IMR-90 (cell line): ENCODE data around the gene L3MBTL2. TPM values are rescaled to one million over a fixed set of nuclear protein-coding genes. Genes with fewer than 3 reads are reported as not detected.

ENCODE experiments used
- ATAC-seq: fragments of 200-7000 bp; cut with Tn5 transposase; 2 replicates; pipeline ENCODE4 v1.9.1; 2020; ENCODE audit warnings: low read depth, mild to moderate bottlenecking, moderate library complexity
- BruUV-seq: library from RNA; stranded (reverse); fragments of 400-500 nt; replicated peaks from 2 replicates; lab custom pipeline; 2021; lab: Mats Ljungman, UMichigan
- CTCF ChIA-PET: fragments of 300-600 bp; formaldehyde crosslinking; extraction: SDS; loops from one replicate; lab custom pipeline; 2021; ENCODE audit warnings: antibody characterized with exemption; lab: Yijun Ruan, JAX
- POLR2A ChIA-PET: fragments of 300-600 bp; sonication (Branson Sonifier 250); formaldehyde crosslinking; loops from one replicate; lab custom pipeline; 2022; ENCODE audit warnings: antibody characterized with exemption; ENCODE audit not compliant: unreplicated experiment; lab: Charles Lee
- DNase-seq: peaks from one replicate; pipeline ENCODE4 v3.0.0; 2013
- H2AFZ ChIP-seq: replicated peaks from 2 replicates; pipeline ENCODE3; 2013; ENCODE audit warnings: low read length, mild to moderate bottlenecking; ENCODE audit not compliant: poor library complexity
- H2AK5ac ChIP-seq: 2 replicates; pipeline ENCODE4 v1.6.1; 2013; ENCODE audit warnings: low read depth, low read length, inconsistent platforms
- H2AK9ac ChIP-seq: replicated peaks from 2 replicates; pipeline ENCODE3; 2013; ENCODE audit warnings: mild to moderate bottlenecking, low read depth, low read length, moderate library complexity; ENCODE audit not compliant: poor library complexity
- H2BK120ac ChIP-seq: 2 replicates; pipeline ENCODE4 v1.6.1; 2013; ENCODE audit warnings: low read depth, low read length, inconsistent platforms
- H2BK15ac ChIP-seq: 3 replicates; pipeline ENCODE4 v1.6.1; 2013; ENCODE audit warnings: low read depth, low read length, inconsistent platforms
- H2BK20ac ChIP-seq: 2 replicates; pipeline ENCODE4 v1.6.1; 2013; ENCODE audit warnings: low read depth, mild to moderate bottlenecking, inconsistent platforms, low read length, moderate library complexity
- H2BK5ac ChIP-seq: 2 replicates; pipeline ENCODE4 v1.6.1; 2013; ENCODE audit warnings: mild to moderate bottlenecking, low read depth, low read length, inconsistent platforms; ENCODE audit not compliant: poor library complexity, severe bottlenecking
- H3K14ac ChIP-seq: replicated peaks from 2 replicates; pipeline ENCODE4 v1.6.1; 2013; ENCODE audit warnings: low read depth, low read length, inconsistent platforms
- H3K18ac ChIP-seq: 2 replicates; pipeline ENCODE4 v1.6.1; 2013; ENCODE audit warnings: low read depth, low read length, control low read depth
- H3K23ac ChIP-seq: 2 replicates; pipeline ENCODE4 v1.6.1; 2013; ENCODE audit warnings: low read depth, low read length, inconsistent platforms
- H3K27ac ChIP-seq: 2 replicates; pipeline ENCODE4 v1.5.1; 2013; ENCODE audit warnings: mild to moderate bottlenecking, control low read depth, low read length; ENCODE audit not compliant: insufficient read depth
- H3K27me3 ChIP-seq: 2 replicates; pipeline ENCODE4 v1.6.1; 2013; ENCODE audit warnings: low read length; ENCODE audit not compliant: control insufficient read depth, insufficient read depth
- H3K36me3 ChIP-seq: 2 replicates; pipeline ENCODE4 v1.6.1; 2013; ENCODE audit warnings: low read length, mixed read lengths; ENCODE audit not compliant: control insufficient read depth, insufficient read depth
- H3K4ac ChIP-seq: 2 replicates; pipeline ENCODE4 v1.6.1; 2013; ENCODE audit warnings: low read depth, low read length, inconsistent platforms
- H3K4me1 ChIP-seq: 2 replicates; pipeline ENCODE4 v1.6.1; 2013; ENCODE audit warnings: low read length, mixed read lengths; ENCODE audit not compliant: control insufficient read depth, insufficient read depth
- H3K4me2 ChIP-seq: 2 replicates; pipeline ENCODE4 v1.6.1; 2013; ENCODE audit warnings: low read depth, mild to moderate bottlenecking, control low read depth, low read length, moderate library complexity
- H3K4me3 ChIP-seq: 2 replicates; pipeline ENCODE4 v1.5.1; 2013; ENCODE audit warnings: low read depth, mild to moderate bottlenecking, control low read depth, low read length, moderate library complexity; ENCODE audit not compliant: insufficient read depth
- H3K56ac ChIP-seq: 2 replicates; pipeline ENCODE4 v1.6.1; 2013; ENCODE audit warnings: low read length, inconsistent platforms; ENCODE audit not compliant: insufficient read depth; ENCODE audit errors: extremely low read depth
- H3K79me1 ChIP-seq, 2 experiments: 2 replicates each; pipeline ENCODE4 v1.6.1; 2013; ENCODE audit warnings: low read length in 2 of 2, inconsistent platforms in 1 of 2, low read depth in 1 of 2
- H3K9ac ChIP-seq: 2 replicates; pipeline ENCODE4 v1.6.1; 2013; ENCODE audit warnings: low read depth, low read length, control low read depth
- H3K9me1 ChIP-seq: 2 replicates; pipeline ENCODE4 v1.6.1; 2013; ENCODE audit warnings: low read length, inconsistent platforms; ENCODE audit not compliant: insufficient read depth
- H3K9me3 ChIP-seq: 2 replicates; pipeline ENCODE4 v1.6.1; 2013; ENCODE audit warnings: low read length; ENCODE audit not compliant: control insufficient read depth, insufficient read depth
- H4K20me1 ChIP-seq: 2 replicates; pipeline ENCODE4 v1.6.1; 2013; ENCODE audit warnings: low read length, inconsistent platforms; ENCODE audit not compliant: insufficient read depth
- H4K5ac ChIP-seq: 2 replicates; pipeline ENCODE4 v1.6.1; 2013; ENCODE audit warnings: mild to moderate bottlenecking, low read depth, low read length, control low read depth
- H4K8ac ChIP-seq, 2 experiments: 2 replicates each; pipeline ENCODE4 v1.6.1; 2013; ENCODE audit warnings: low read depth in 2 of 2, low read length in 2 of 2, control low read depth in 1 of 2, inconsistent platforms in 1 of 2
- H4K91ac ChIP-seq: 2 replicates; pipeline ENCODE4 v1.6.1; 2013; ENCODE audit warnings: low read depth, low read length, inconsistent platforms; ENCODE audit not compliant: insufficient read depth
- CEBPB ChIP-seq: IDR thresholded peaks from 2 replicates; pipeline ENCODE4 v1.6.1; 2012; ENCODE audit warnings: low read depth, low read length, improper control_type of control experiment
- CHD1 ChIP-seq: IDR thresholded peaks from 2 replicates; pipeline ENCODE4 v1.6.1; 2012; ENCODE audit warnings: low read depth, low read length, improper control_type of control experiment
- FOS ChIP-seq: fragments of 150-350 bp; IDR thresholded peaks from 2 replicates; pipeline ENCODE4 v1.6.1; 2016; ENCODE audit warnings: low read depth, low read length
- MAFK ChIP-seq: IDR thresholded peaks from 2 replicates; pipeline ENCODE4 v1.6.1; 2012; ENCODE audit warnings: low read depth, low read length, improper control_type of control experiment
- RAD21 ChIP-seq: IDR thresholded peaks from 2 replicates; pipeline ENCODE4 v1.6.1; 2012; ENCODE audit warnings: low read length, improper control_type of control experiment
- RFX5 ChIP-seq: IDR thresholded peaks from 2 replicates; pipeline ENCODE4 v1.8.0; 2012; ENCODE audit warnings: low read depth, mild to moderate bottlenecking, low read length, moderate library complexity
- SMC3 ChIP-seq: fragments of 150-350 bp; IDR thresholded peaks from 2 replicates; pipeline ENCODE4 v1.6.1; 2016; ENCODE audit warnings: low read depth, mild to moderate bottlenecking, antibody characterized with exemption, low read length, moderate library complexity
- WGBS, 2 experiments: methylation state at CpG; one replicate each; pipeline versions ENCODE4 v1.1.5 to v1.1.7; 2013; ENCODE audit warnings: missing lambda C conversion rate in 2 of 2; ENCODE audit not compliant: insufficient read length in 1 of 2; ENCODE audit errors: extremely low coverage in 2 of 2; 5-methylcytosine and 5-hydroxymethylcytosine counted together
- dilution Hi-C: fragments of 300-500 bp; cut with HindIII; formaldehyde crosslinking; loops from one replicate; pipeline ENCODE4 v1.14.3; 2018; ENCODE audit warnings: low sequenced_read_pairs; ENCODE audit not compliant: unreplicated experiment
- in situ Hi-C: fragments of 300-500 bp; cut with MboI; formaldehyde crosslinking; loops from 3 replicates; pipeline ENCODE4 v1.14.3; 2019; ENCODE audit warnings: low sequenced_read_pairs, inconsistent platforms, mixed read lengths
- intact Hi-C: fragments of 100-400 bp; cut with micrococcal nuclease; formaldehyde crosslinking; loops from 2 replicates; pipeline ENCODE4 v1.10.0; 2022
- polyA plus RNA-seq, 3 experiments: library from polyadenylated mRNA; depleted of rRNA; stranded (reverse); fragments of >200 nt; gene quantifications; 2 replicates each; pipeline ENCODE4 v1.2.3, GENCODE V29; 2012; ENCODE audit warnings: low replicate concordance in 1 of 3
- total RNA-seq: library from RNA; depleted of rRNA; stranded (reverse); fragments of >200 nt; gene quantifications from 2 replicates; pipeline ENCODE4 v1.2.3, GENCODE V29; 2012

Gene L3MBTL2
- total and polyA plus RNA-seq, 2 of the 4 experiments (the other 2 are of a cell fraction), result 20.6 to 25.1 TPM

DNA sequence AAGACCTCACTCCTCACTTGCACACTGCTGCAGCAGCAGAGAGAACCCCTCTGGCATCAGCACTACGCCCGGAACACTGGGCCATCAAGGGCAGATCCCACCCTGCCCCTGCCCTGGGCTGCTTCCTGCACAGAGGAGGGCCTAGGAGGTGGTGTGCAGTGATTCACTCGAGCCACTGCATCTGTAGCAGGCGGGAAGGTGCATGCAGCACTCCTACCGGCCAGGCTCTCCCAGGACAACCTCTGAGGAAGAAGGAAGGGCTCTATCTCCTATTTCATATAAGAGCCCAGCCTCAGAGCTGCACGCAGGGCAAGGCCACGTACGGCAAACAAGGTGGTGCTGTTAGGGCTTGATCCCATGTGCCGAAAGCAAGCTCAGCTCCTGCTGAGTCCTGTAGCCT is 66.7 kb downstream of the L3MBTL2 start:
- H3K14ac ChIP-seq, result no peak overlapping the region
- no peak overlapping the region for H3K27ac ChIP-seq
- no peak overlapping the region for H3K23ac ChIP-seq
- H3K4ac ChIP-seq, result no peak overlapping the region
- H2BK20ac ChIP-seq, result no peak overlapping the region
- H3K9me3 ChIP-seq, result no peaks in the 10 kb centered on the region
- H3K79me1 ChIP-seq, result peaks cover 36 to 67% of the 10 kb centered on the region in 2 experiments
- peak overlapping the region; percentile 9 for H2AK9ac ChIP-seq
- TF ChIP-seq RFX5, result no peak
- TF ChIP-seq SMC3, result no peak
- TF ChIP-seq MAFK, result no peak
- TF ChIP-seq FOS, result no peak
- no peak for TF ChIP-seq CEBPB
- TF ChIP-seq RAD21, result no peak
- no peak for TF ChIP-seq CHD1
- dilution Hi-C loops, result no loop called here
- no peak overlapping the region for H2AFZ ChIP-seq
- no peak overlapping the region for H3K4me2 ChIP-seq
- H3K18ac ChIP-seq, result no peak overlapping the region
- H2AK5ac ChIP-seq, result no peak overlapping the region
- no peak overlapping the region for H2BK120ac ChIP-seq
- no peak overlapping the region for H4K91ac ChIP-seq
- no peak overlapping the region for H2BK15ac ChIP-seq
- no peak for DNase-seq
- H2BK5ac ChIP-seq, result no peak overlapping the region
- POLR2A ChIA-PET, result interaction anchor here (0.5 kb wide), 1 partner anchor 41 kb away, joined by 8 read pairs; no protein-coding TSS in a partner anchor
- no peaks in the 10 kb centered on the region for H3K27me3 ChIP-seq
- in situ Hi-C loops, result no loop called here
- no peak for ATAC-seq
- peaks cover 23% of the 10 kb centered on the region for H4K20me1 ChIP-seq
- H3K4me3 ChIP-seq, result no peak overlapping the region
- H3K36me3 ChIP-seq, result peaks cover 68% of the 10 kb centered on the region
- no TSS peak for BruUV-seq
- H3K56ac ChIP-seq, result no peak overlapping the region
- H4K5ac ChIP-seq, result no peak overlapping the region
- no peak overlapping the region for H3K9ac ChIP-seq
- no CpG with 5 or more reads among the region's 9 CpGs for WGBS, 2 experiments
- no peaks in the 10 kb centered on the region for H3K4me1 ChIP-seq
- CTCF ChIA-PET, result interaction anchor here (0.6 to 0.7 kb wide), 2 partner anchors 35 to 759 kb away, joined by 3 to 4 read pairs; no protein-coding TSS in a partner anchor
- intact Hi-C loops, result no loop called here
- peaks cover 12% of the 10 kb centered on the region for H3K9me1 ChIP-seq
- no peak overlapping the region for H4K8ac ChIP-seq
